ENCODE measurements around the gene PTPRD. TPM values are rescaled to one million over a fixed set of nuclear protein-coding genes. Genes with fewer than 3 reads are reported as not detected.

PTPRD gene
- total and polyA plus RNA-seq, 9 of the 15 experiments (the other 6 are each of a cell fraction or from before 2014, with no cell fraction given): 0.11 TPM; not detected in 8

- POLR2A ChIA-PET: no interaction called here
- H4K20me1 ChIP-seq (replicated peaks; ENCODE audit: control insufficient read depth, insufficient read depth, low read length): no peaks in the 10 kb centered on the region
- no peak overlapping the region for H3K9ac ChIP-seq (ENCODE audit: insufficient read depth in 1 of 2, low read depth in 2 of 2, low read length in 2 of 2)
- H2AFZ ChIP-seq (ENCODE audit: low read depth, low read length): no peak overlapping the region
- H3K4me1 ChIP-seq (replicated peaks in 1 of 2; ENCODE audit: control insufficient read depth in 2 of 2, insufficient read depth in 2 of 2, low read length in 2 of 2): no peaks in the 10 kb centered on the region
- FAIRE-seq: no peak
- no peaks in the 10 kb centered on the region for H3K27me3 ChIP-seq (ENCODE audit: control insufficient read depth in 2 of 2, insufficient read depth in 2 of 2, low read length in 2 of 2)
- no peaks in the 10 kb centered on the region for H3K9me3 ChIP-seq (replicated peaks; ENCODE audit: control insufficient read depth, insufficient read depth, low read depth, low read length)
- no peak for ATAC-seq
- intact Hi-C loops (cut with micrococcal nuclease) (no loop called here), in situ Hi-C loops (cut with MboI) (no loop called here)
- no peaks in the 10 kb centered on the region for H3K79me2 ChIP-seq (ENCODE audit: control insufficient read depth, insufficient read depth, low read length)
- H3K27ac ChIP-seq (ENCODE audit: extremely low read depth, low read depth, low read length): no peak overlapping the region
- H3K4me3 ChIP-seq: no peak overlapping the region
- DNase-seq (ENCODE audit: extremely low read depth in 1 of 4, low spot score in 3 of 4): no peak
- H3K4me2 ChIP-seq (ENCODE audit: insufficient read depth, low read length): no peak overlapping the region
- CTCF ChIA-PET (ENCODE audit: low intra/inter-chr PET ratio): no interaction called here
- H3K36me3 ChIP-seq (ENCODE audit: control insufficient read depth, insufficient read depth, low read length): no peaks in the 10 kb centered on the region
- TF ChIP-seq JUN (IDR thresholded peaks at IDR 0.05; ENCODE audit: borderline replicate concordance, low read depth, low read length) (no peak), JUN (CRISPR knock-in tag; IDR thresholded peaks at IDR 0.05; ENCODE audit: borderline replicate concordance) (no peak), ZSCAN29 (IDR thresholded peaks at IDR 0.05) (no peak), ZNF707 (CRISPR knock-in tag; conservative IDR thresholded peaks at IDR 0.05) (no peak), MEF2D (tag; conservative IDR thresholded peaks at IDR 0.05; ENCODE audit: low read depth) (no peak), ZNF431 (CRISPR knock-in tag; IDR thresholded peaks at IDR 0.05) (no peak), GATAD2A (IDR thresholded peaks at IDR 0.05) (no peak), ZNF583 (CRISPR knock-in tag; IDR thresholded peaks at IDR 0.05) (no peak)
- 0% methylated on average over 3 of the region's 3 CpGs for WGBS (ENCODE audit: insufficient coverage, low coverage, missing lambda C conversion rate)
- H3K9me1 ChIP-seq (ENCODE audit: control insufficient read depth, insufficient read depth, low read length): no peaks in the 10 kb centered on the region
- no TSS peak for BruUV-seq (replicated peaks)
Observed at GRCh38 chr9:9730174-9730573, 882.6 kb downstream of the PTPRD start.

- no TSS peak for BruUV-seq (replicated peaks)
- no peak for FAIRE-seq
- in situ Hi-C loops (cut with MboI): no loop called here
- WGBS (ENCODE audit: insufficient coverage, low coverage, missing lambda C conversion rate): 0% methylated on average over 2 of the region's 2 CpGs
- Histone ChIP-seq H3K27me3 (ENCODE audit: control insufficient read depth in 2 of 2, insufficient read depth in 2 of 2, low read length in 2 of 2) (no peaks in the 10 kb centered on the region), H3K27ac (ENCODE audit: extremely low read depth, low read depth, low read length) (no peak overlapping the region), H3K9me3 (replicated peaks; ENCODE audit: control insufficient read depth, insufficient read depth, low read depth, low read length) (no peaks in the 10 kb centered on the region), H2AFZ (ENCODE audit: low read depth, low read length) (no peak overlapping the region), H3K4me2 (ENCODE audit: insufficient read depth, low read length) (no peak overlapping the region), H4K20me1 (replicated peaks; ENCODE audit: control insufficient read depth, insufficient read depth, low read length) (no peaks in the 10 kb centered on the region), H3K4me3 (no peak overlapping the region), H3K79me2 (ENCODE audit: control insufficient read depth, insufficient read depth, low read length) (no peaks in the 10 kb centered on the region), H3K36me3 (ENCODE audit: control insufficient read depth, insufficient read depth, low read length) (no peaks in the 10 kb centered on the region), H3K9ac (ENCODE audit: insufficient read depth in 1 of 2, low read depth in 2 of 2, low read length in 2 of 2) (no peak overlapping the region), H3K9me1 (ENCODE audit: control insufficient read depth, insufficient read depth, low read length) (no peaks in the 10 kb centered on the region), H3K4me1 (replicated peaks in 1 of 2; ENCODE audit: control insufficient read depth in 2 of 2, insufficient read depth in 2 of 2, low read length in 2 of 2) (no peaks in the 10 kb centered on the region)
- ChIA-PET CTCF (ENCODE audit: low intra/inter-chr PET ratio) (no interaction called here), POLR2A (no interaction called here)
- intact Hi-C loops (cut with micrococcal nuclease): no loop called here
- ATAC-seq: no peak
- no peak for DNase-seq (ENCODE audit: extremely low read depth in 1 of 4, low spot score in 3 of 4)
- TF ChIP-seq KLF6 (CRISPR knock-in tag; IDR thresholded peaks at IDR 0.05; ENCODE audit: borderline replicate concordance) (no peak), XRCC3 (IDR thresholded peaks at IDR 0.05) (no peak), HLTF (IDR thresholded peaks at IDR 0.05) (no peak), SREBF2 (CRISPR knock-in tag; IDR thresholded peaks at IDR 0.05) (no peak), DACH1 (IDR thresholded peaks at IDR 0.05; ENCODE audit: partially characterized antibody) (no peak), RBM22 (IDR thresholded peaks at IDR 0.05; ENCODE audit: low read depth, low read length, poor library complexity, severe bottlenecking) (no peak), RBM15 (IDR thresholded peaks at IDR 0.05; ENCODE audit: insufficient read depth, low read length) (no peak), PRPF4 (IDR thresholded peaks at IDR 0.05; ENCODE audit: insufficient read depth, low read depth, low read length, poor library complexity, severe bottlenecking) (no peak), ZNF395 (CRISPR knock-in tag; IDR thresholded peaks at IDR 0.05) (no peak), RBFOX2 (IDR thresholded peaks at IDR 0.05; ENCODE audit: low read depth, low read length) (no peak), ERF (CRISPR knock-in tag; IDR thresholded peaks at IDR 0.05) (no peak), RFX7 (CRISPR knock-in tag; IDR thresholded peaks at IDR 0.05) (no peak)
Observed at GRCh38 chr9:9729082-9729481, 883.7 kb downstream of the PTPRD start.
